ENCODE data around the gene VPS26C. TPM values are rescaled to one million over a fixed set of nuclear protein-coding genes. Genes with fewer than 3 reads are reported as not detected.

Gene VPS26C
- total RNA-seq, 1 experiment from 2014 or later, result 62.8 TPM

DNA sequence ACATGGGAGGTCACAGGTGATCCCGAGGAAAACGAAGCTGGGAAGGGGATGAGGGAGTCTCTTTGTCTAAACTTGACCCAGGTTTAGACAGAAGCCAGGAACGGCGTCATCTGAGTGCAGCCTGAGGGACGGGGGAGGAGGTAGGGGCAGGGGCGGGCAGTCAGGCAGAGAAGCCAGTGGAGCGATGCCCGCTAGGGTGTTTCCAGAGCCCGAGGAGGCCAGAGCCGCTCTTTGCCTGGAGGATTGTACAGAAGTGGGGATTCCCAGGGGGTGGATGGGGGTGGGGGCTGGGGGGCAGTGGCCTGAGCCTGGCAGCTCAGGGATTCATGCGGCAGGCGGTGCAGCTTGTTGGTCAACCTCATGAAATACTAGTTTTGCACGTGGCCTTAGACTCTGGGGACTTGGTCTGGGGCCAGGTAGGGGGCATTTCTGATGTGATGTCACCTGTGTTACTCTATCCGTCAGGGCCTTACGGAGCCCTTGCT is 58.4 kb downstream of the VPS26C start (continued):
- no peak for TF ChIP-seq ZBTB21 (CRISPR knock-in tag; IDR thresholded peaks at IDR 0.05; ENCODE audit: borderline replicate concordance)
- TF ChIP-seq, protein P1, sequence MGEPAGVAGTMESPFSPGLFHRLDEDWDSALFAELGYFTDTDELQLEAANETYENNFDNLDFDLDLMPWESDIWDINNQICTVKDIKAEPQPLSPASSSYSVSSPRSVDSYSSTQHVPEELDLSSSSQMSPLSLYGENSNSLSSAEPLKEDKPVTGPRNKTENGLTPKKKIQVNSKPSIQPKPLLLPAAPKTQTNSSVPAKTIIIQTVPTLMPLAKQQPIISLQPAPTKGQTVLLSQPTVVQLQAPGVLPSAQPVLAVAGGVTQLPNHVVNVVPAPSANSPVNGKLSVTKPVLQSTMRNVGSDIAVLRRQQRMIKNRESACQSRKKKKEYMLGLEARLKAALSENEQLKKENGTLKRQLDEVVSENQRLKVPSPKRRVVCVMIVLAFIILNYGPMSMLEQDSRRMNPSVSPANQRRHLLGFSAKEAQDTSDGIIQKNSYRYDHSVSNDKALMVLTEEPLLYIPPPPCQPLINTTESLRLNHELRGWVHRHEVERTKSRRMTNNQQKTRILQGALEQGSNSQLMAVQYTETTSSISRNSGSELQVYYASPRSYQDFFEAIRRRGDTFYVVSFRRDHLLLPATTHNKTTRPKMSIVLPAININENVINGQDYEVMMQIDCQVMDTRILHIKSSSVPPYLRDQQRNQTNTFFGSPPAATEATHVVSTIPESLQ (CRISPR knock-in tag; IDR thresholded peaks at IDR 0.05), result no peak
- no peak for TF ChIP-seq MYBL2 (CRISPR knock-in tag; IDR thresholded peaks at IDR 0.05)
- no peak for TF ChIP-seq ZNF232 (CRISPR knock-in tag; IDR thresholded peaks at IDR 0.05)
- no peak for TF ChIP-seq ZNF396 (CRISPR knock-in tag; IDR thresholded peaks at IDR 0.05; ENCODE audit: borderline replicate concordance)
- TF ChIP-seq FOXP1 (CRISPR knock-in tag; IDR thresholded peaks at IDR 0.05; ENCODE audit: borderline replicate concordance), result no peak
- TF ChIP-seq, protein P2, sequence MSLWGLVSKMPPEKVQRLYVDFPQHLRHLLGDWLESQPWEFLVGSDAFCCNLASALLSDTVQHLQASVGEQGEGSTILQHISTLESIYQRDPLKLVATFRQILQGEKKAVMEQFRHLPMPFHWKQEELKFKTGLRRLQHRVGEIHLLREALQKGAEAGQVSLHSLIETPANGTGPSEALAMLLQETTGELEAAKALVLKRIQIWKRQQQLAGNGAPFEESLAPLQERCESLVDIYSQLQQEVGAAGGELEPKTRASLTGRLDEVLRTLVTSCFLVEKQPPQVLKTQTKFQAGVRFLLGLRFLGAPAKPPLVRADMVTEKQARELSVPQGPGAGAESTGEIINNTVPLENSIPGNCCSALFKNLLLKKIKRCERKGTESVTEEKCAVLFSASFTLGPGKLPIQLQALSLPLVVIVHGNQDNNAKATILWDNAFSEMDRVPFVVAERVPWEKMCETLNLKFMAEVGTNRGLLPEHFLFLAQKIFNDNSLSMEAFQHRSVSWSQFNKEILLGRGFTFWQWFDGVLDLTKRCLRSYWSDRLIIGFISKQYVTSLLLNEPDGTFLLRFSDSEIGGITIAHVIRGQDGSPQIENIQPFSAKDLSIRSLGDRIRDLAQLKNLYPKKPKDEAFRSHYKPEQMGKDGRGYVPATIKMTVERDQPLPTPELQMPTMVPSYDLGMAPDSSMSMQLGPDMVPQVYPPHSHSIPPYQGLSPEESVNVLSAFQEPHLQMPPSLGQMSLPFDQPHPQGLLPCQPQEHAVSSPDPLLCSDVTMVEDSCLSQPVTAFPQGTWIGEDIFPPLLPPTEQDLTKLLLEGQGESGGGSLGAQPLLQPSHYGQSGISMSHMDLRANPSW (CRISPR knock-in tag; conservative IDR thresholded peaks at IDR 0.05; ENCODE audit: low read depth), result no peak
- TF ChIP-seq, protein P3, sequence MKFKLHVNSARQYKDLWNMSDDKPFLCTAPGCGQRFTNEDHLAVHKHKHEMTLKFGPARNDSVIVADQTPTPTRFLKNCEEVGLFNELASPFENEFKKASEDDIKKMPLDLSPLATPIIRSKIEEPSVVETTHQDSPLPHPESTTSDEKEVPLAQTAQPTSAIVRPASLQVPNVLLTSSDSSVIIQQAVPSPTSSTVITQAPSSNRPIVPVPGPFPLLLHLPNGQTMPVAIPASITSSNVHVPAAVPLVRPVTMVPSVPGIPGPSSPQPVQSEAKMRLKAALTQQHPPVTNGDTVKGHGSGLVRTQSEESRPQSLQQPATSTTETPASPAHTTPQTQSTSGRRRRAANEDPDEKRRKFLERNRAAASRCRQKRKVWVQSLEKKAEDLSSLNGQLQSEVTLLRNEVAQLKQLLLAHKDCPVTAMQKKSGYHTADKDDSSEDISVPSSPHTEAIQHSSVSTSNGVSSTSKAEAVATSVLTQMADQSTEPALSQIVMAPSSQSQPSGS (CRISPR knock-in tag; IDR thresholded peaks at IDR 0.05; ENCODE audit: borderline replicate concordance, low read depth), result no peak
- no peak for TF ChIP-seq TCF7 (CRISPR knock-in tag; IDR thresholded peaks at IDR 0.05; ENCODE audit: low read depth)

DNA sequence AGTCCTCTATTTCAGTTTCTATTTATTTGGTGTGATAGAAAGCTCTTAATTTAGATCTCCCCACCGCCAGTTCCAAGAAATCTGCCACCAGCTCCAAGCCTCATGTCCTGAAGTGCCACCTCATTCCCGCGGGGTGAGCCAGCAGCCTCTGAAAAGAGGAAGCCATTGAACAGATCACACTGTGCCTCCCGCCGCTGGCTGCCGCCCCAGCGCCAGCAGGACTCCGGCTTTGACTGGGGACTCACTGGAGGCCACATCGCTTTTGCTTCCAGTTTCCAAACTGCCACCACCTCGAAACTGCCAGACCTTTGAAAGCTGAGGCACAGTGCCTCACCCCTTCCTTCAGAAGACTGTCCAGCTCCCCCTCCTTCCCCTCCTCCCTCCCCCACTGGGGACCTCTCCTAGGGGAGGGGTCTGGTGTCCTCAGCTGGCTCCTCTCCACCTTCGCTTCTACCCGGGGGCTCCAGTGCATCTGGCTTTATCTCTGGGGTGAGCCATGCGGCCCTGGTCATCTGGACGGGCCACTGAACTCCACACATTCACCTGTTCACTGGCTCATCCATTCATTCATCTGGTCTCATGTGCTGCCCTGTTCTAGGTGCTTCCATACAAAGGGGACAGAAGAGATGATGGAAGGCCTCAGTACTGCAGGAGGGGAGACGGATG is 58.9 kb downstream of the VPS26C start:
- peaks cover 29% of the 10 kb centered on the region for H3K9me3 Mint-ChIP-seq
- H3K4me1 Mint-ChIP-seq, result peaks cover 3% of the 10 kb centered on the region
- ATAC-seq (0 out of 2 replicates have a peak, but pooled peaks have one; percentile 22), DNase-seq (ENCODE audit: low spot score) (no peak)
- TF ChIP-seq NFE2L1 (CRISPR knock-in tag; IDR thresholded peaks at IDR 0.05) (no peak), FOXP1 (CRISPR knock-in tag; IDR thresholded peaks at IDR 0.05; ENCODE audit: borderline replicate concordance) (no peak)
- TF ChIP-seq, protein P4, sequence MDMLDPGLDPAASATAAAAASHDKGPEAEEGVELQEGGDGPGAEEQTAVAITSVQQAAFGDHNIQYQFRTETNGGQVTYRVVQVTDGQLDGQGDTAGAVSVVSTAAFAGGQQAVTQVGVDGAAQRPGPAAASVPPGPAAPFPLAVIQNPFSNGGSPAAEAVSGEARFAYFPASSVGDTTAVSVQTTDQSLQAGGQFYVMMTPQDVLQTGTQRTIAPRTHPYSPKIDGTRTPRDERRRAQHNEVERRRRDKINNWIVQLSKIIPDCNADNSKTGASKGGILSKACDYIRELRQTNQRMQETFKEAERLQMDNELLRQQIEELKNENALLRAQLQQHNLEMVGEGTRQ (CRISPR knock-in tag; IDR thresholded peaks at IDR 0.05), result no peak
- TF ChIP-seq, protein P5, sequence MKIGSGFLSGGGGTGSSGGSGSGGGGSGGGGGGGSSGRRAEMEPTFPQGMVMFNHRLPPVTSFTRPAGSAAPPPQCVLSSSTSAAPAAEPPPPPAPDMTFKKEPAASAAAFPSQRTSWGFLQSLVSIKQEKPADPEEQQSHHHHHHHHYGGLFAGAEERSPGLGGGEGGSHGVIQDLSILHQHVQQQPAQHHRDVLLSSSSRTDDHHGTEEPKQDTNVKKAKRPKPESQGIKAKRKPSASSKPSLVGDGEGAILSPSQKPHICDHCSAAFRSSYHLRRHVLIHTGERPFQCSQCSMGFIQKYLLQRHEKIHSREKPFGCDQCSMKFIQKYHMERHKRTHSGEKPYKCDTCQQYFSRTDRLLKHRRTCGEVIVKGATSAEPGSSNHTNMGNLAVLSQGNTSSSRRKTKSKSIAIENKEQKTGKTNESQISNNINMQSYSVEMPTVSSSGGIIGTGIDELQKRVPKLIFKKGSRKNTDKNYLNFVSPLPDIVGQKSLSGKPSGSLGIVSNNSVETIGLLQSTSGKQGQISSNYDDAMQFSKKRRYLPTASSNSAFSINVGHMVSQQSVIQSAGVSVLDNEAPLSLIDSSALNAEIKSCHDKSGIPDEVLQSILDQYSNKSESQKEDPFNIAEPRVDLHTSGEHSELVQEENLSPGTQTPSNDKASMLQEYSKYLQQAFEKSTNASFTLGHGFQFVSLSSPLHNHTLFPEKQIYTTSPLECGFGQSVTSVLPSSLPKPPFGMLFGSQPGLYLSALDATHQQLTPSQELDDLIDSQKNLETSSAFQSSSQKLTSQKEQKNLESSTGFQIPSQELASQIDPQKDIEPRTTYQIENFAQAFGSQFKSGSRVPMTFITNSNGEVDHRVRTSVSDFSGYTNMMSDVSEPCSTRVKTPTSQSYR (CRISPR knock-in tag; IDR thresholded peaks at IDR 0.05), result no peak
- TF ChIP-seq, protein P3 (CRISPR knock-in tag; IDR thresholded peaks at IDR 0.05; ENCODE audit: borderline replicate concordance, low read depth), result no peak
- no peak overlapping the region for H3K27ac Mint-ChIP-seq
- ChIA-PET POLR2A (no interaction called here), CTCF (interaction anchor here (0.7 kb wide), 1 partner anchor 291 kb away, joined by 3 read pairs; no protein-coding TSS in a partner anchor)
- peaks cover 8% of the 10 kb centered on the region for H3K36me3 Mint-ChIP-seq
- H3K27me3 Mint-ChIP-seq (ENCODE audit: low read depth), result no peaks in the 10 kb centered on the region; the same call in 1 of the 2 replicates
- H3K4me3 Mint-ChIP-seq, result no peak overlapping the region
